Testis (tissue), 2 donors: ENCODE data around the gene SCFD2.

Source experiments
- CTCF ChIP-seq, 3 experiments: fragments of 450-650 bp in 2 of 3; fragments of 200-600 bp in 1 of 3; sonication (generic) in 1 of 3; IDR thresholded peaks; one replicate each; pipeline ENCODE4 v1.5.1; 2016 to 2019; ENCODE audit warnings: antibody characterized with exemption in 3 of 3, mild to moderate bottlenecking in 2 of 3, moderate library complexity in 1 of 3
- POLR2A ChIP-seq: fragments of 450-650 bp; IDR thresholded peaks from one replicate; pipeline ENCODE4 v1.6.1; 2017; ENCODE audit warnings: antibody characterized with exemption, mild to moderate bottlenecking, moderate library complexity

GRCh38 chr4:53005808-53006207 lies 360.1 kb downstream of the SCFD2 start:
- TF ChIP-seq CTCF (IDR thresholded peaks at IDR 0.05): no peak
- no peak for TF ChIP-seq POLR2A
